NCI-H2107 (cell line): ENCODE results near the gene TSPAN5.

Experiments used
- DNase-seq: peaks from one replicate; lab custom pipeline; 2025; lab: John Stamatoyannopoulos, UW

The TSPAN5 gene

DNA sequence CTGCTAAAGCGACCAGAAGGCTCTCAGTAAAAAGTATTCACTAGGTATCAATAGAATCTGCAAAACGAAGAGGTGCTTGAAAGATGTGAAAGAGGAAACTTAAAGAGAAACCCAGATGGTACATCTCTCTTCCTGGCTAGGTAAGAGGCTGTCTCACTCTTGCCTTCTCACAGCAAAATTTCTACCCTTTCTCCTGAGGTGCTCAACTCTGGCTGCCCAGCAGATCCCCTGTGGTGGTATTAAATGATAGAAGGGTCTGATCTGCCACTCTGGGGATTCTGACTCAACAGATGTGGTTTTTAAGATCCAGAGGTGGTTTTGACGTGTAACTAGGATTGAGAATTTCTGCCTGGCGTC, 14.9 kb upstream of the TSPAN5 start:
- DNase-seq: no peak

- no peak for DNase-seq
Measured at GRCh38 chr4:98672583-98673287, 14.3 kb upstream of the TSPAN5 start.

GRCh38 chr4:98671131-98671530, 12.7 kb upstream of the TSPAN5 start:
- no peak for DNase-seq

- no peak for DNase-seq
Measured at GRCh38 chr4:98670186-98670585, 11.8 kb upstream of the TSPAN5 start.

GRCh38 chr4:98669577-98669976, 11.2 kb upstream of the TSPAN5 start:
- no peak for DNase-seq

DNA sequence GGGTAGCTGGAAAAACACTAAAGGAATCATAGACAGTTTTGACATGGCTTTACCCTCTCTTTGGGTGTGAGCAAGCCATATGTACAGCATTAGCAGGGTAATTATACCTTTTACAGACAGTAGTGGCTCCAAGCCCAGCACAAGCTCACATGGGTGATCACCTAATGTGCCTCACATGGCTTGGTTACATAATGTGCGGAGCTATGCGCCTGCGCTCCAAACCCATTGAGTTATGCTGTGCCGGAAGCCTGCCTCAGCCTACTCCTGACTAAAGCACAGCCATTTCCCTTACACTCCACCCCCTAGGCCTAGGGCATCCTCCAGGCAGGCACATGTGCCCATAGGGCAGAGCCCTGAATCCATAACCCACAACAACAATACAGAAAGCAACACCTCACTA, 6.5 kb upstream of the TSPAN5 start:
- DNase-seq: no peak

DNA sequence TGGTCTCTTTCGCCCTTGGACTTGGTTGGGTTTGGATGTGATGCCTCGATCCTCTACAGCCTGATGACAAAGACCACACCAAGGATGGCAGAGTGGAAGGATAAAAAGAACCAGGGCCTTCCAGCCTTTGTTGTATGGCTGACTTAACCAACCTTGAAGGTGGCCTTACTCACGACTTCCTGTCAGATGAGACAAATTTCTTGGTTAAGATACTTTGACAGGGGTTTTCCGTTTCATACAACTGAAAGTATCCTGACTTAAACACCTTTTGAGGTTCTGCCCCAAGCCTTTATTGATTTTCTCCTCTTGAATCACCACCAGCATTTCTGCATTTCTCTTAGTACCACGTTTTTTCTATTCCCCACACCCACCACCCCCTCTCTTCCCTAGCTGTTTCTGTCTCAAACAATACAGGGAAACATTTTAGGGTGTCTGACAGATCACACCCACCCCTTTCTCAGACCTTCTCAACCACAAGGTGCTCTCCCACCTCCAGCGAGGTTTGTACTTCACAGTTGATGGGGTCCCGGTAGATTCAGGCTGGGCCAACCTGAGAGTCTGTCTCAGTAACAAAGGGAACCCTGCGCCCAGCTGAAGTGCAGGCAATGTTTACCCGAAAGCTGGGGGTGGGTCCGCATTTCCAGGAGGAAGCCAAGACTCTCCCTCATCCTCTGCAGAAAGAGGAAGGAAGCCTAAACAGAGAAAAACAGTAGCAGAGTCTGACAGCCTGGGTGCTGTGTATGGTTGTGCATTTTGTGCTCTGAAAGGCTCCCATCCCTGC, 5.0 kb upstream of the TSPAN5 start:
- DNase-seq: no peak

DNA sequence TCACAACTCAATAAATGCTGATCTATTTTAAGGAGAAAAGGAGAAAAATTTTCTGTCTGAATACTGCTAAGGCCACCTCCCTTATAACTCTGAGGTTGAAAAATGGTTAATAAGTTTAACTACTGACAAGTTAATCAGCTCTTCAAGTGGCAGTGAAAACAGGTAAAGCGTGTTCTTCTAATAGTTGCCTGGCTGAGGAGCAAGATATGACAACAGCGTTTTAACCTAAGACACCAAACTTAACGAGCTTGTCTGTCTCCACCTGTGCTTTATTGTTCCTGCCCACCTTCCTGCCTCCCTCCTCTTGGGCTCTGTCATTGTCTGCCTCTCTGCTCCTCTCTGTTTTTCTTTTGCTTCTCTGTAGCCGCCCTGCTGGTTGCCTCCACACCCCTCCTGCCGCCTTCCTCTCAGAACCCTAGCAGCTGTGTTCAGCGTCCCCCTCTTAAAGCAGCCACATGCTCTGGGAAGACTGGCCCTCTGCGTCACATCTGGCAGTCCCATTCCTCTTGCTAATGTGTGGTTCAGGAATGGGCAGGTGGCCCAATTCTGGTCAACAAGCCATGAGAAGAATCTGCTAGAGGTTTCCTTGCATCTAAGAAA, 4.3 kb upstream of the TSPAN5 start:
- no peak for DNase-seq

GRCh38 chr4:98662055-98662453, 3.6 kb upstream of the TSPAN5 start:
- DNase-seq: no peak

- DNase-seq: no peak
Measured at GRCh38 chr4:98661371-98662054, 3.1 kb upstream of the TSPAN5 start.

GRCh38 chr4:98659741-98660462, 1.5 kb upstream of the TSPAN5 start:
- no peak for DNase-seq

- no peak for DNase-seq
Measured at GRCh38 chr4:98659106-98659592, 738 bp upstream of the TSPAN5 start.

- no peak for DNase-seq
Measured at GRCh38 chr4:98657531-98658286, 702 bp downstream of the TSPAN5 start.

GRCh38 chr4:98656886-98657285, 1.5 kb downstream of the TSPAN5 start:
- no peak for DNase-seq

DNA sequence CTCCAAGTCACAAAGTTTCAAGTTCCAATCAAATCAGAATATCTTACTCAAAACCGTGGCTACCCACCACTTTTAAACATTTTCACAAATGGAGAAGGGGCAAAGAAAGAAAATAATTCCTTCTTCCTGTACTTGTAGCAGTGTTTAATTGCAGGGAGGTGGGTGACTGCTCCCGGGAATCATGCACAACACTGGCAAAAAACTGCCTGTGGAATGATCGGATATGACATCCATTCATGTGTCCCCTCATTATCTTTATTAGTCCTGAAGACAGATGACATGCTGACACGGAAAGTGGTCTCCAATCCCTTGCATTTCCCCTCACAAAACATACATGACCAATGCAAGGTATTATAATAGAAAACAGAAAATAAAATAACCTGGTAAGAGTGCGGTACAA, 2.0 kb downstream of the TSPAN5 start:
- no peak for DNase-seq

- no peak for DNase-seq
Measured at GRCh38 chr4:98653890-98654867, 4.2 kb downstream of the TSPAN5 start.

GRCh38 chr4:98652996-98653395, 5.4 kb downstream of the TSPAN5 start:
- DNase-seq: no peak

- no peak for DNase-seq
Measured at GRCh38 chr4:98648602-98649001, 9.8 kb downstream of the TSPAN5 start.

GRCh38 chr4:98646422-98646821, 12.0 kb downstream of the TSPAN5 start:
- DNase-seq: no peak

GRCh38 chr4:98645527-98645926, 12.9 kb downstream of the TSPAN5 start:
- no peak for DNase-seq
